PFSK-1 (cell line): Measurements from ENCODE around the gene LY6G5C.

Experiments used
- POLR2AphosphoS5 ChIP-seq: IDR thresholded peaks from 2 replicates; pipeline ENCODE4 v1.6.1; 2012; ENCODE audit warnings: low read depth, mild to moderate bottlenecking, control low read depth, low read length, moderate library complexity
- SIN3A ChIP-seq: IDR thresholded peaks from 2 replicates; pipeline ENCODE4 v1.6.1; 2012; ENCODE audit warnings: mild to moderate bottlenecking, low read length, moderate library complexity, borderline replicate concordance; ENCODE audit not compliant: insufficient read depth
- TF ChIP-seq, protein P1 (sequence below), 2 experiments: IDR thresholded peaks; 2 replicates each; pipeline versions ENCODE4 v1.6.1 to v1.8.0; 2011 to 2012; ENCODE audit warnings: low read depth in 2 of 2, low read length in 2 of 2, control low read depth in 1 of 2, inconsistent platforms in 1 of 2, mild to moderate bottlenecking in 1 of 2, moderate library complexity in 1 of 2; ENCODE audit not compliant: insufficient read depth in 1 of 2

DNA sequence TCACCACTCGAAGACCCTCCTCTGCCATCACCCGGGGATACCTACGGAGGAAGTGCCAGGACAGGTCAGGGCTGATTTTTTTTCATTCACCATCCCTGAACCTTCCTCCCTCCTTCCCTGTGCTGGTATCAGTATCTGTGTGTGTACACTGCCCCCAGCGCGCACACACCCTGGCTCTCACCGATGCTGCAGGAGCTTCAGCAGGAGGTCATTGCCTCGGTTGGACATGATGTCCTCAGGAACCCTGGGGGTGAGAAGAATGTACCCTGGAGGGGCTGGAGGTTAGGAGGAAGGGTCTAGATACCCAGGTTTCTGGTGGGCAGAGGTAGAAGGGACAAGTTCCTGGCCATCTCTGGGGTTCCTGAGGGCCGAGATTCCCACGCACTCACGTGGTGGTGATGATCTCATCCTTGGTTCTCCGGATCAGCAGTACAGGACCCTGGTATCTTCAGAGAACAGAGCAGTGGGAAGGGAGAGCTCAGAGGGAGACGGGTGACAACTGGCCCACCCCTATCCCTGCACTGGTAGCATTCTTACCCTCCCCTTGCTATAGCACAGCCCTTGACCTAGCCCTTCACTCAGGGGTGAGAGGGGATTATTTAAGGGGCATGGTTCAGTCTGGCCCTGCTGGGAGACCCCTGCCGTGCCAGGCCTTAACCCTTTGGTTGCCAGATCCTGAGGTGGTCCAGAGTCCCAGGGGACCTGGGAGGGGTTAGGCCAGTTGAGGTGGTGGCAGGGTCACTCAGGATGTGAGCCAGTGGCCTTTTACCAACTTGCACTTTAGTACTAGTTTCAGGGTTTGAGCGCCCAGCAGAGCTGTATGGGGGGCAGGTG, 7.2 kb upstream of the LY6G5C start:
- TF ChIP-seq POLR2AphosphoS5: no peak
- TF ChIP-seq, protein P1, sequence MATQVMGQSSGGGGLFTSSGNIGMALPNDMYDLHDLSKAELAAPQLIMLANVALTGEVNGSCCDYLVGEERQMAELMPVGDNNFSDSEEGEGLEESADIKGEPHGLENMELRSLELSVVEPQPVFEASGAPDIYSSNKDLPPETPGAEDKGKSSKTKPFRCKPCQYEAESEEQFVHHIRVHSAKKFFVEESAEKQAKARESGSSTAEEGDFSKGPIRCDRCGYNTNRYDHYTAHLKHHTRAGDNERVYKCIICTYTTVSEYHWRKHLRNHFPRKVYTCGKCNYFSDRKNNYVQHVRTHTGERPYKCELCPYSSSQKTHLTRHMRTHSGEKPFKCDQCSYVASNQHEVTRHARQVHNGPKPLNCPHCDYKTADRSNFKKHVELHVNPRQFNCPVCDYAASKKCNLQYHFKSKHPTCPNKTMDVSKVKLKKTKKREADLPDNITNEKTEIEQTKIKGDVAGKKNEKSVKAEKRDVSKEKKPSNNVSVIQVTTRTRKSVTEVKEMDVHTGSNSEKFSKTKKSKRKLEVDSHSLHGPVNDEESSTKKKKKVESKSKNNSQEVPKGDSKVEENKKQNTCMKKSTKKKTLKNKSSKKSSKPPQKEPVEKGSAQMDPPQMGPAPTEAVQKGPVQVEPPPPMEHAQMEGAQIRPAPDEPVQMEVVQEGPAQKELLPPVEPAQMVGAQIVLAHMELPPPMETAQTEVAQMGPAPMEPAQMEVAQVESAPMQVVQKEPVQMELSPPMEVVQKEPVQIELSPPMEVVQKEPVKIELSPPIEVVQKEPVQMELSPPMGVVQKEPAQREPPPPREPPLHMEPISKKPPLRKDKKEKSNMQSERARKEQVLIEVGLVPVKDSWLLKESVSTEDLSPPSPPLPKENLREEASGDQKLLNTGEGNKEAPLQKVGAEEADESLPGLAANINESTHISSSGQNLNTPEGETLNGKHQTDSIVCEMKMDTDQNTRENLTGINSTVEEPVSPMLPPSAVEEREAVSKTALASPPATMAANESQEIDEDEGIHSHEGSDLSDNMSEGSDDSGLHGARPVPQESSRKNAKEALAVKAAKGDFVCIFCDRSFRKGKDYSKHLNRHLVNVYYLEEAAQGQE (IDR thresholded peaks at IDR 0.05; ENCODE audit: insufficient read depth in 1 of 2, low read depth in 2 of 2, low read length in 2 of 2): no peak
- no peak for TF ChIP-seq SIN3A
